Mucosa of descending colon (tissue), 3 donors: ENCODE results near the gene PKD1L1. TPM values are rescaled to one million over a fixed set of nuclear protein-coding genes. Genes with fewer than 3 reads are reported as not detected.

Experiments
- ATAC-seq: fragments of 200-7000 bp; cut with Tn5 transposase; one replicate; pipeline ENCODE4 v1.9.1; 2020; ENCODE audit warnings: mild to moderate bottlenecking, moderate library complexity
- DNase-seq, 3 donors: peaks; one replicate each; pipeline ENCODE4 v3.0.0-alpha.2; 2020
- H3K36me3 ChIP-seq: fragments of 200-600 bp; one replicate; pipeline ENCODE4 v1.8.0; 2021; ENCODE audit warnings: low read depth, mild to moderate bottlenecking
- H3K4me1 ChIP-seq: fragments of 200-600 bp; one replicate; pipeline ENCODE4 v1.8.0; 2021; ENCODE audit warnings: low read depth, mild to moderate bottlenecking
- H3K4me3 ChIP-seq: fragments of 200-600 bp; one replicate; pipeline ENCODE4 v1.8.0; 2021; ENCODE audit warnings: mild to moderate bottlenecking
- H3K9me3 ChIP-seq: fragments of 200-600 bp; one replicate; pipeline ENCODE4 v1.8.0; 2021; ENCODE audit warnings: mild to moderate bottlenecking
- intact Hi-C, 2 donors: fragments of 100-400 bp; cut with DNase I in 1 of 2; cut with micrococcal nuclease in 1 of 2; formaldehyde crosslinking; loops; one replicate each; pipeline versions ENCODE4 v1.11.0 to v1.11.1; 2022; cut with DNase I, micrococcal nuclease
- total RNA-seq, 3 donors: library from RNA; stranded (reverse); fragmentation: NEBNext Ultra II Directional in 2 of 3; extraction: Animal tissue kit (Norgen Biotek cat#: 25700) in 2 of 3; gene quantifications; one replicate each; pipeline versions ENCODE4 v1.2.1 to v1.2.4, GENCODE V29; 2021 to 2023
- TF ChIP-seq, protein P1 (sequence below): fragments of 200-600 bp; IDR thresholded peaks from one replicate; pipeline ENCODE4 v1.8.0; 2022; ENCODE audit warnings: antibody characterized with exemption, mild to moderate bottlenecking
- donor health status: DM: no; HTN: no; CAD: no; lungs with moderate emphysema.
- donor health status: DM: no; HTN: no; CAD: no.
- donor health status: DM: no; HTN: yes; CAD: no.

PKD1L1 gene
- total RNA-seq, 3 donors from 2014 or later = 0.60 to 0.95 (median 0.61) TPM

- Histone ChIP-seq H3K36me3 (no peaks in the 10 kb centered on the region), H3K4me1 (peaks cover 3% of the 10 kb centered on the region), H3K4me3 (no peak overlapping the region), H3K9me3 (no peaks in the 10 kb centered on the region)
- ATAC-seq (peak; percentile 75), DNase-seq (peak in 2 of 3 donors; percentile 70 to 85)
- TF ChIP-seq, protein P1, sequence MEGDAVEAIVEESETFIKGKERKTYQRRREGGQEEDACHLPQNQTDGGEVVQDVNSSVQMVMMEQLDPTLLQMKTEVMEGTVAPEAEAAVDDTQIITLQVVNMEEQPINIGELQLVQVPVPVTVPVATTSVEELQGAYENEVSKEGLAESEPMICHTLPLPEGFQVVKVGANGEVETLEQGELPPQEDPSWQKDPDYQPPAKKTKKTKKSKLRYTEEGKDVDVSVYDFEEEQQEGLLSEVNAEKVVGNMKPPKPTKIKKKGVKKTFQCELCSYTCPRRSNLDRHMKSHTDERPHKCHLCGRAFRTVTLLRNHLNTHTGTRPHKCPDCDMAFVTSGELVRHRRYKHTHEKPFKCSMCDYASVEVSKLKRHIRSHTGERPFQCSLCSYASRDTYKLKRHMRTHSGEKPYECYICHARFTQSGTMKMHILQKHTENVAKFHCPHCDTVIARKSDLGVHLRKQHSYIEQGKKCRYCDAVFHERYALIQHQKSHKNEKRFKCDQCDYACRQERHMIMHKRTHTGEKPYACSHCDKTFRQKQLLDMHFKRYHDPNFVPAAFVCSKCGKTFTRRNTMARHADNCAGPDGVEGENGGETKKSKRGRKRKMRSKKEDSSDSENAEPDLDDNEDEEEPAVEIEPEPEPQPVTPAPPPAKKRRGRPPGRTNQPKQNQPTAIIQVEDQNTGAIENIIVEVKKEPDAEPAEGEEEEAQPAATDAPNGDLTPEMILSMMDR = peak; percentile 90
- intact Hi-C loops = loop anchor here (5.0 to 10.0 kb wide), 3 partner anchors 374 to 554 kb away; no protein-coding TSS in a partner anchor
Observed at GRCh38 chr7:47818796-47819606, 129.3 kb downstream of the PKD1L1 start.

DNA sequence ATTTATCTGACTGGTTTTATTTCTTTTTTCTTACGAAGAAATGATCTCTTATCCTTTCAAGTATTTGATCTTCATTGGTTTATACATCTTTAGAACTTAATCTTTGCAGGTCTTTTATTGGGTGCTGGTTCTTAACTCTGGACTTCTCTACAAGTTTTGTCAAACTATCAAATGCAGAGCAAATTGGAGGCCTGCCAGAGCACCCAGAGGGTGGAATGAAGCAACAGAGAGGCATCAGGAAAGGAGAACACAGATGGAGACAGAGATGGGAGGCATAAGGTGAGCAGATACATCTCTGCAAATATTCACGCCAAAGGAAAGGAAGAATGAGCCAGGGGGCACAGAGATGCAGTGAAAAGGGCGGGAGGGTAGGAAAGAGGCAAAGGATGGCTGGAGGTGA lies 130.3 kb downstream of the PKD1L1 start:
- DNase-seq (no peak), ATAC-seq (no peak)
- intact Hi-C loops = loop anchor here (5.0 to 10.0 kb wide), 3 partner anchors 373 to 553 kb away; no protein-coding TSS in a partner anchor
- Histone ChIP-seq H3K4me1 (peaks cover 5% of the 10 kb centered on the region), H3K4me3 (no peak overlapping the region), H3K9me3 (no peaks in the 10 kb centered on the region), H3K36me3 (no peaks in the 10 kb centered on the region)
- TF ChIP-seq, protein P1 = no peak

- intact Hi-C loops = loop anchor here (5.0 to 10.0 kb wide), 3 partner anchors 372 to 552 kb away; no protein-coding TSS in a partner anchor
- H3K4me1 ChIP-seq = peaks cover 5% of the 10 kb centered on the region
- no peak for DNase-seq
- no peak overlapping the region for H3K4me3 ChIP-seq
- no peaks in the 10 kb centered on the region for H3K36me3 ChIP-seq
- no peaks in the 10 kb centered on the region for H3K9me3 ChIP-seq
- ATAC-seq = no peak
- TF ChIP-seq, protein P1 = no peak
Observed at GRCh38 chr7:47816647-47817046, 131.6 kb downstream of the PKD1L1 start.

DNA sequence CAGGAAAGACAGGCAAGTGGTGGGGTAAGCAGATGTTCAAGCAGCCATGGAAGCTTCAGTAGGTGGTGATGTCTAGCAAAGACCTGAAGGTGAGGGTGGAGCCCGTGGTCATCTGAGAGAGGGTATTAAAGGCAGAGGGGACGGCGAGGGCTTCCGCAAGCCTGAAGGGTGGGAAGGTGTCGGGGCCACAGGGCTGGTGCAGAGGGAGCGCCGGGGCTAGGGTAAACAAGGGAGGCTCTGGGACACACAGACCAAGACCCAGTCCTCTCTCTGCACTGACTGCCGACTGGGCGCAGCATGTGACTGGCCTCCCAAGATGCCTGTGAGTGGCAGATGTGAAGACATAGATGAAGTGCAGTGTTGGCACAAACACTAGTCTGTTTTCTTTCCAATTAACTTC lies 132.4 kb downstream of the PKD1L1 start:
- no peak for ATAC-seq
- intact Hi-C loops = loop anchor here (5.0 to 10.0 kb wide), 3 partner anchors 371 to 551 kb away; no protein-coding TSS in a partner anchor
- no peak for DNase-seq
- Histone ChIP-seq H3K4me3 (no peak overlapping the region), H3K4me1 (peaks cover 5% of the 10 kb centered on the region), H3K36me3 (no peaks in the 10 kb centered on the region), H3K9me3 (no peaks in the 10 kb centered on the region)
- TF ChIP-seq, protein P1 = no peak

DNA sequence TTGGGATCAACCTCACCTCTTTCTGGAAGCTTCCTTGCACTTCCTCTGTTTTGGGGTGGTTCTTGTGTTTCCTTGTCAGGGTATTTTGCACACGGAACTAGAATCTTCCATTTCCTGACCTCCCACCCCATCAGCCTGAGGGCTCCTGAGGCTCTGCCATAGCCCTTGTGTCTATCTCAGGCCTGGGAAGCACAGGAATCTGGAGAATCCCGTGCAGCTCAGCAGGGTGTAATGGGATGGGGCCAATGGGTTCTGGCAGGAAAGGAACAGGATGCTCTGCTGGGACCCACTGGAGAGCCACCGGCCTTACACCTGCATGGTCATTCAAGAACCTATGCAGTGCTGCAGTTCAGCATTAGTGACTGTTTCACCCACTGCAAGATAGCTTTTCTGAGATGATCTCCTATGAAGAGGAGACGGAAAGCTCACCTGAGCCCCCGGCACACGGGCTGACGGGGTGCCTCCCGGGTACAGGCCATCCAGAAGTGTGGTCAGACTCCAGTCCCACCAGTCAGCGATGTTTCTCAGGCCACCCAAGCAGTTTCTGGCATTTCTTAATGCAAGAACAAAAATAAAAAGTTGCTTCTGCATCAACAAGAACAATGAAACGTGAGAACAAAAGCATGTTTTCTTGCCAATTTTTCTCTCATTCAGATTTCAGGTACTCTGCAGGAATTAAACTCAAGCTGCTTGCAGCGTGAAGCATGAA lies 133.2 kb downstream of the PKD1L1 start:
- Histone ChIP-seq H3K4me1 (peaks cover 5% of the 10 kb centered on the region), H3K36me3 (no peaks in the 10 kb centered on the region), H3K9me3 (no peaks in the 10 kb centered on the region), H3K4me3 (no peak overlapping the region)
- TF ChIP-seq, protein P1 = no peak
- ATAC-seq (no peak), DNase-seq (no peak)
- intact Hi-C loops = loop anchor here (5.0 to 10.0 kb wide), 3 partner anchors 370 to 550 kb away; no protein-coding TSS in a partner anchor
